Fibroblast of mammary gland (primary cell): ENCODE measurements around the gene SPATA16.

Experiments
- DNase-seq: peaks from one replicate; pipeline ENCODE4 v3.0.0-alpha.2; 2010; ENCODE audit warnings: low read depth
- H3K4me3 ChIP-seq: 2 replicates; pipeline ENCODE4 v1.5.1; 2011; ENCODE audit warnings: low read depth, mild to moderate bottlenecking, low read length, moderate library complexity; ENCODE audit not compliant: control insufficient read depth
- TF ChIP-seq, protein P1 (sequence below): conservative IDR thresholded peaks from 2 replicates; pipeline ENCODE4 v1.5.1; 2011; ENCODE audit warnings: low read depth, low read length, inconsistent platforms; ENCODE audit not compliant: control insufficient read depth, insufficient read depth

The SPATA16 gene

GRCh38 chr3:172929451-172929850 lies 211.6 kb downstream of the SPATA16 start:
- DNase-seq: no peak
- TF ChIP-seq, protein P1, sequence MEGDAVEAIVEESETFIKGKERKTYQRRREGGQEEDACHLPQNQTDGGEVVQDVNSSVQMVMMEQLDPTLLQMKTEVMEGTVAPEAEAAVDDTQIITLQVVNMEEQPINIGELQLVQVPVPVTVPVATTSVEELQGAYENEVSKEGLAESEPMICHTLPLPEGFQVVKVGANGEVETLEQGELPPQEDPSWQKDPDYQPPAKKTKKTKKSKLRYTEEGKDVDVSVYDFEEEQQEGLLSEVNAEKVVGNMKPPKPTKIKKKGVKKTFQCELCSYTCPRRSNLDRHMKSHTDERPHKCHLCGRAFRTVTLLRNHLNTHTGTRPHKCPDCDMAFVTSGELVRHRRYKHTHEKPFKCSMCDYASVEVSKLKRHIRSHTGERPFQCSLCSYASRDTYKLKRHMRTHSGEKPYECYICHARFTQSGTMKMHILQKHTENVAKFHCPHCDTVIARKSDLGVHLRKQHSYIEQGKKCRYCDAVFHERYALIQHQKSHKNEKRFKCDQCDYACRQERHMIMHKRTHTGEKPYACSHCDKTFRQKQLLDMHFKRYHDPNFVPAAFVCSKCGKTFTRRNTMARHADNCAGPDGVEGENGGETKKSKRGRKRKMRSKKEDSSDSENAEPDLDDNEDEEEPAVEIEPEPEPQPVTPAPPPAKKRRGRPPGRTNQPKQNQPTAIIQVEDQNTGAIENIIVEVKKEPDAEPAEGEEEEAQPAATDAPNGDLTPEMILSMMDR: no peak
- no peak overlapping the region for H3K4me3 ChIP-seq

- H3K4me3 ChIP-seq: no peak overlapping the region
- TF ChIP-seq, protein P1: no peak
Measured at GRCh38 chr3:172924546-172924945, 216.5 kb downstream of the SPATA16 start.

GRCh38 chr3:172919297-172919683 lies 221.7 kb downstream of the SPATA16 start:
- TF ChIP-seq, protein P1: no peak
- H3K4me3 ChIP-seq: no peak overlapping the region
- DNase-seq: no peak

More at GRCh38 chr3:172924546-172924945, 216.5 kb downstream of the SPATA16 start:
- no peak for DNase-seq

DNA sequence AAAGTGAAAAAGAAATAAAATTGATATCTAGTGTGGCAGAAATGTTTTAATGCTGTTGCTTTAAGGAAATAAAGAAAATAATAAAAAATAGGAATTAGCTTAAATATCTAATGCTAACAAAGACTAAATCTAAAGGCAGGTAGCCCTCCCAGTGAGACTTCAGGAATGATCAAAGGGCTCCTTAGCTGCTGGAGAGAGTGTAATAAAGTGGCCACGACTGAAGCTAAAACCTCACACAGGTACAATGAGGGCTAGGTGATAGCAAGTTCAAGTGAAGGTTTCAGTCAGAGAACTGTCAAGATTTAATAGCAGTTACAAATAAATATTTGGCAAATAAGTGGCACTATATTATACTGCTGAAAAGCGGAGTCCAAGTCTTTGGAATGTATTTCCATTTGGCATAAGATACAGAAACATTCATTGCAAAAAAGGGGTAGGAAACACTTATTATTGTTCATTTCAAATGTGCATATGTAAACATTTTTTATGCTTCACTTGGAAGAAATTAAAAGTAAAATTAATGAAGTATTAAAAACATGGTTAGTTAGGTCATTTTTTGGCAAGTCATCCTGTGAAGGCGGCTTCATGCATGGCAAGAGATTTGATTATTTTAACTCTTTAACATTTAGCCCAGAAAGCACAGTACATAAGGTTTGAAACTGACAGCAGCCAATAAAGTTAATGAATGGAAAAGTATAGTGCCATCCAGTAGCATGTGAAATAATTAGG lies 222.3 kb downstream of the SPATA16 start:
- no peak overlapping the region for H3K4me3 ChIP-seq
- TF ChIP-seq, protein P1: no peak
- no peak for DNase-seq

DNA sequence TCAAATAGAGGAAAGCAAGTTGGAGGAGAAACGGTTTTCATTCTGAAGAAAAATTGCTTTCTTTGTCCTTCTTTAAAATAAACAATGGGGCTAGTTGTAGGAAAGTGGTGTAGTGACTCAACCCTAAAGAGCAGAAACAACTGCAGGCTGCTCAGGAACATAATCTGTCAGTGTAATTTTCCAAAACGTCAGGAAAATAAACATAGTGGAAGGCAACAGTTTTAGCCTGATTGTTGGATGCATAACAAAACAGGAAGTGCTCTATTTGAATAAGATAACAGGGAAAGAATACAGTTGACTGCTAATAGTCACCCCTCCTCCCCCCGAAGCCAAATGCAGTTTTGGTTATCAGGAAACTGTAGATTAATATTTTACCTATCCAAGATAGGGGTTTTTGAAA lies 222.9 kb downstream of the SPATA16 start:
- DNase-seq: peak; percentile 10

GRCh38 chr3:172915911-172916514 lies 225.0 kb downstream of the SPATA16 start:
- no peak overlapping the region for H3K4me3 ChIP-seq
- no peak for DNase-seq
- TF ChIP-seq, protein P1: no peak

More for the DNA sequence above, 222.9 kb downstream of the SPATA16 start:
- TF ChIP-seq, protein P1: no peak
- H3K4me3 ChIP-seq: no peak overlapping the region

- H3K4me3 ChIP-seq: no peak overlapping the region
- TF ChIP-seq, protein P1: no peak
- no peak for DNase-seq
Measured at GRCh38 chr3:172914854-172915253, 226.2 kb downstream of the SPATA16 start.
